Dermis microvascular lymphatic vessel endothelial cell (primary cell): ENCODE data around the gene ZNF575. TPM values are rescaled to one million over a fixed set of nuclear protein-coding genes. Genes with fewer than 3 reads are reported as not detected.
"Not testable (repeated sequence)": the region's sequence is repeated elsewhere in the genome, so short reads cannot be mapped to it uniquely, and the experiment has no call there.

Source experiments
- DNase-seq, 2 donors: peaks; one replicate each; pipeline versions ENCODE4 v3.0.0 to v3.0.0-alpha.2; 2010; ENCODE audit warnings: low read depth in 2 of 2
- total RNA-seq: library from RNA; depleted of rRNA; stranded (reverse); fragments of >200 nt; gene quantifications from 2 replicates; pipeline ENCODE4 v1.2.1, GENCODE V29; 2014

ZNF575 gene
- total RNA-seq, 1 donor from 2014 or later: under 0.01 TPM

DNA sequence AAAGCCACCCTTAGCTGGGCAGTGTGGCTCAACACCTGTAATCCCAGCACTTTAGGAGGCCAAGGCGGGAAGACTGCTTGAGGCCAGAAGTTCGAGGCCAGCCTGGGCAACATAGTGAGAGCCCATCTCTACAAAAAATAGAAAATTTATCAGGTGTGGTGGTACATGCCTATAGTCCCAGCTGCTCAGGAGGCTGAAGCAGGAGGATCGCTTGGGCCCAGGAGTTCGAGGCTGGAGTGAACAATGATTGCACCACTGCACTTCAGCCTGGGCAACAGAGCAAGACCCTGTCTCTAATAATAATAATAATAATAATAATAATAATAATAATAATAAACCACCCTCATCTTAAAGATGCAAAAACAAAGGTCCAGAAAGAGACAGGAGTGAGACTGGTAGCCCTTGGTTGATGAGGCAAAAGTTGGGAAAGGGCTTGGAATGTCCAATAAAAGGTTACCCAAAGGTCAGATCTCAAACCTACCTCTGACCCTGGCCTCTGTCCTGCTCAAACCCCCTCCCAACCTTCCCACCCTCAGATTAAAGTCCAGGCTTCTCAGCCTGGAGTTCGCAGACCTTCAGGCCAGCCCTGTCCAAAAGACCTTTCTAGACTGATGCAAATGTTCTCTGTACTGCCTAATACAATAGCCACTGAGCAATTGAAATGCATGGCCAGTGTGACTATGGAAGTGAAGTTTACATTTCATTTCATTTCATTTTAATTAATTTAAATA is 9.1 kb downstream of the ZNF575 start:
- DNase-seq: no peak

- DNase-seq: no peak
Observed at GRCh38 chr19:43544077-43544476, 11.1 kb downstream of the ZNF575 start.

DNA sequence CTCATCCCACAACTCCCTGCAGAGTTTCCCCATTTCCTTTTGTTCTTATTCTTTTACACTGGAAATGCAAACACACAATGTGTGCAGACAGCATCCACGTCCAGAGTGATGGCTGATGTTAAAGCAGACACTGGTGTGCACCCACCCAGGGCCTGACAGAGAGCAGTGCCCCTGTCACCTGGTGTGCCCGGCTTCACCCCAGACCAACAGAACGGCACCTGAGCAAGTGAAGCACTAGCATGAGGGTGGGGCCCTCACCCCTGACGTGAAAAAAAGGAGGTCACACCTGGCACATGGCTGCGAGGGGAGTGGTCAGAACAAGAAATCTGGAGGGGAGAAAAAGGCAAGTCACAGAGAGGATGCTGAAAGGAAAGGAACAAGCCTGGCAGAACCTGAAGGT is 12.3 kb downstream of the ZNF575 start:
- DNase-seq: no peak

- no peak for DNase-seq
Observed at GRCh38 chr19:43545981-43546380, 13.0 kb downstream of the ZNF575 start.

GRCh38 chr19:43546581-43546980 is 13.6 kb downstream of the ZNF575 start:
- no peak for DNase-seq

DNA sequence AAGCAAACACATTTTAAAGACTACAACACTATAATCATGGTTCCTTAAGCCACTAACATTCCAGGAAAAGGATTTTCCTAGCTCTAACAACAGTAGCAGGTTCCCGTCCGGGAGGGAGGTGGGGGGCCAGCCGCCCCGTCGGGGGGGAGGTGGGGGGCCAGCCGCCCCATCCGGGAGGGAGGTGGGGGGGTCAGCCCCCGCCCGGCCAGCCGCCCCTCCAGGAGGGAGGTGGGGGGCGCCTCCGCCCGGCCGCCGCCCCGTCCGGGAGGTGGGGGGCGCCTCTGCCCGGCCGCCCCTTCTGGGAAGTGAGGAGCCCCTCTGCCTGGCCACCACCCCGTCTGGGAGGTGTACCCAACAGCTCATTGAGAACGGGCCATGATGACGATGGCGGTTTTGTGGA is 14.9 kb downstream of the ZNF575 start:
- DNase-seq: not testable (repeated sequence)

GRCh38 chr19:43548706-43549105 is 15.7 kb downstream of the ZNF575 start:
- no peak for DNase-seq

- DNase-seq: no peak
Observed at GRCh38 chr19:43551399-43552197, 18.6 kb downstream of the ZNF575 start.

GRCh38 chr19:43552198-43552450 is 19.1 kb downstream of the ZNF575 start:
- DNase-seq: no peak

DNA sequence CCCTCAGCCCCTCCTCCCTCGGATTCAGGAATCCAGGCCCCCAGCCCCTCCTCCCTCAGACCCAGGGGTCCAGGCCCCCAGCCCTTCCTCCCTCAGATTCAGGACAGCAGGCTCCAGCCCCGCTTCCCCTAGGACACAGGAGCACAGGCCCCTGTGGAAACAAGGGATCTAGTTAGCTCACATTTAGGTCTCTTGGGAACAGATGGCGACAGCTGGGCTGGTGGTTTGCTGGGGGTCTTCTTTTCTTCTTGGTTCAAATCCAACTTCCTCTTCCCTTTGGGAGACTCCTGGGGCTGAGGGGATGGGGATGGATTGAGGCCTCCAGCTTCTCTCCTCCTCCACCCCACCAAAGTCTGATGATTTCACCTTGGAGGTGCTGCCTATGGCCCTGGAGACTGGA is 19.6 kb downstream of the ZNF575 start:
- DNase-seq: no peak

DNA sequence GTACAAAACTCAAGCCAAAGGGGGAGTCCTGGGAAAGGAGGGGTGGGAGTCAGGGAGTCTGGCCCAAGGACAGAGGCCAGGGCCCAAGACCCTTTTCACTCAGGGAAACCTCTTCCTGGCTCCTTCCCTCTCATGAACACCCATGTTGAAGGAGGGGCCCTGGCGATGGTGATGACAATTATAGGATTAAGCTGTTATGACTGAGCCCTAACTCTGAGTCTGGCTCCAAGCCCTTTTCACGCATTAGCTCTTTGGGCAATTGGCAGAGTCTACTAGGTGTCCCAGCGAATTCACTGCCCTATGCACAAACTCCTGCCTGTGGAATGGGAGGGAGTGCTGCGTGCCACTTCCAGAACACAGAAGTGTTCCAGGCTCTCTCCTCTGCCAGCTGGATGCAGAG is 20.7 kb downstream of the ZNF575 start:
- no peak for DNase-seq

DNA sequence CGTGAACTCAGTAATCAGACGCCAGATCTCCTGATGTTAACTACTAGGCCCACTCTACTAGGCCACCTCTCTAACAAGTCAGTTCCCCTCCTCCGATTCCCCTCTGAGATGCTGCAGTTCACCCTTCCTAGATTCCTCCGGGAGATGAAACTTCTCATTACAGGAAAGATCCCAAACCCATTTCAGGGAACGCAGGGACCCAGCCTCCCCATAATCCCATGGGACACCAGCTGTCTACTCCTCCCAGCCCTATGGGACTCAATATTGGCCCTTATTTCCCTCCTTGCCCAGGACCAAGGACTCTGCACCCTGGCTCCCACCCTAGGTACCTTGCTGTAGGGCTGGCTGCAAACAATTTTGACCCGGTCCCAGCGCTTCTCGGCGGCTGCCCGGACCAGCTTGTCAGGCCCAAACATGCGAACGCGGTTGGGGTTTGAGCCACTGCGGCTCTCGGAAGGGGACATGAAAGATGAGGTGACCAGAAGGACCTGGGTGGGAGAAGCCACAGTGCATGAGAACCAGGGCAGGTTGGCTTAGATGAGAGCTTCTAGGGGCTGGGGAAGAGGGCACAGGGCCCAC is 21.4 kb downstream of the ZNF575 start:
- no peak for DNase-seq

- peak; percentile 57 to 76 for DNase-seq
Observed at GRCh38 chr19:43555185-43555770, 22.3 kb downstream of the ZNF575 start.

- no peak for DNase-seq
Observed at GRCh38 chr19:43560687-43561086, 27.7 kb downstream of the ZNF575 start.

DNA sequence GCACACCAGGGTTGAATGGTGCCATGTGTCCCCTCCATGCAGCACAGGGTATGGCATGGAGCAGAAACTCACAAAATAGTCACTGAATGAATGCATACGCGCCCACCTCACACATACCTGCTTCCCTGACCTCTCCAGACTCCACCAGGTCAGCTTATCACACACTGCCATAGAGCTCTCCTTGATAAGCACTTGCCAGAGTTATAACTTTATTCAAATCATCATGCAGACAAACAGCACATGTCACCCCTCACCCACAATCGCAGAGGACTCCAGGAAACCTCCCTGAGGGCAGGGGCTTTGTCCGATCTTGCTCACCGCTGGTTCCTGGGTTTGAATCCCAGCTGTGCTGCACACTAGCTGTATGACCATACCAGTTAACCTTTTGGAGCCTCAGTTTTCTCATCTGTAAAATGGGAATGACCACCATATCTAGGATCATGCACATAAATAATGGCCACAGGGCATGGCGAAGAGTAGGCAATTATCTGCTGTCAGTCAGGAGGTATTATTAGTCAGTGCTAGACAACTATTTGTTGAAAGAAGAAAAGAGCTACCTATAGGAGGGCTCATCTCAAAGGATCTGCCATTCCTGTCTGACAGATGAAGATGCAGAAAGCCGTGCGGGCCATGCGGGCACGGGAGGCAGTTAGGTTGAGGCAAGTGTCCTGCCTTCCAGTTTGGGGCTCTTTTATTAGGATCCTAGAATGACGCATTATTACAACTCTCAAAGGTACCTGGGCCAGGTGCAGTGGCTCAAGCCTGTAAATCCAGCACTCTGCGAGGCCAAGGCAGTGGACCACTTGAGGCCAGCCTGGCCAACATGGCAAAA is 28.4 kb downstream of the ZNF575 start:
- no peak for DNase-seq

GRCh38 chr19:43562226-43562697 is 29.3 kb downstream of the ZNF575 start:
- no peak for DNase-seq

DNA sequence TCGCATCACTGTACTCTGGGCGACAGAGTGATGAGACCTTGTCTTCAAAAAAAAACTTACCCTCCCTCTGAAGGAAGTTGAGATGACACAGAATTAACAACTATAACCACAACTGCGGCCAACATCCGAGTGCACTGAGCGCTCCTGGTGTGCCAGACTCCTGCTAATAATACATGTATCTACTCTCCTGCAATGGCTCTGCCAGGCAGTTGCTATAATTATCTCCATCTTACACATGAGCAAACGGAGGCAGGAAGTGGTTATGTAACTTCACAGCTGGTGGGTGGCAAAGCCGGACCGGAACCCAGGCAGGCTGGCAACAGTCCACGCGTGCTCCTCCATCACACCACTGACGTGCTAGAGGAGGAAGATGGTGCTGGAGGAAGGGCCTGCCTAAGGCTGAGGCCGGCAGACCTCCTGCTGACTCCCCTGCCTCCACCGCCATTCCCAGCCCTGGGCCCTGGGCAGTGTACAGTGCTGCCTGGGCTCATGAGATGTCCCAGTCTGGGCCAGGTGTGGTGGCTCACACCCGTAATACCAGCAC is 29.8 kb downstream of the ZNF575 start:
- peak; percentile 51 to 68 for DNase-seq

DNA sequence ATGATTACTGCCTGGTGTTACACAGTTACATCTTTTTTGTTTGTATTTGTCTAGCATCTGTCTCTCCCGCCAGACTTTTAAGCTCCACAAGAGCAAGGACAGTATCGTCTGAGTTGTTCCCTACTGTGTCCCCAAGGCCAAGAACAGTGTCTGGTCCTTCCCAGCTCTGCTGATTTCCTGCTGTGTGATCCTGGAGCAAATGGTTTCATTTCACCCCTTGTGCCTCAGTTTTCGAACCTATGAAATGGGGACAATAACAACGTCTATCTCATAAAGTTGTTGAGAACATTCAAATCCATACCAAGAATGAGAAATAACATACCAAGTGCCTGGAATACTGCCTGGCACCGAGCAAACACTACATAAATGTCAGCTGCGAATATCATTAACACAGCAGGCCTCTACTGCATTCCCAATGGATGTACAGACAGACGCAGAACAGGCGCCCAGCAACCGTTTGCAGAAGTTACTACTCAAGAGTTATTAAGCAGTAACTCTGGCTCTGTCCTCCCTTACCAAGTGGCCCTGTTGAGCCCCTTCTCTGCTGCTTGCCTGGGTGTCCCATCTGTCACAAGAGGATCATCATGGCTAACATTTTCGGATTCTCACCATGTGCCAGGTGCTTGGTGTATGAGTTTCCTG is 30.9 kb downstream of the ZNF575 start:
- DNase-seq: no peak

- DNase-seq: no peak
Observed at GRCh38 chr19:43564800-43565199, 31.8 kb downstream of the ZNF575 start.

GRCh38 chr19:43569657-43570056 is 36.7 kb downstream of the ZNF575 start:
- no peak for DNase-seq
